Effector CD8-positive, alpha-beta T cell (primary cell): Measurements from ENCODE around the gene ZWILCH.
"Not testable (repeated sequence)": the region's sequence is repeated elsewhere in the genome, so short reads cannot be mapped to it uniquely, and the experiment has no call there.

Source experiments
- DNase-seq: peaks from one replicate; lab custom pipeline; 2025; lab: John Stamatoyannopoulos, UW
- total RNA-seq, 4 experiments: gene quantifications; one replicate each; lab custom pipeline; 2026; lab: John Stamatoyannopoulos, UW

The ZWILCH gene
- 14.3 to 22.6 (median 18.1) reads per million in 4 experiments for total RNA-seq

- DNase-seq = peak; percentile 69
These were observed at the start of gene ZWILCH, which contains the start of gene RPL4 for GRCh38 chr15:66504563-66505429. TSS of gene ZWILCH (plus strand) at chr15:66505326. CDS start at chr15:66505339, 13 bp downstream. TSS of gene RPL4 (minus strand) at chr15:66504855. CDS start at chr15:66504790, 65 bp downstream.

DNA sequence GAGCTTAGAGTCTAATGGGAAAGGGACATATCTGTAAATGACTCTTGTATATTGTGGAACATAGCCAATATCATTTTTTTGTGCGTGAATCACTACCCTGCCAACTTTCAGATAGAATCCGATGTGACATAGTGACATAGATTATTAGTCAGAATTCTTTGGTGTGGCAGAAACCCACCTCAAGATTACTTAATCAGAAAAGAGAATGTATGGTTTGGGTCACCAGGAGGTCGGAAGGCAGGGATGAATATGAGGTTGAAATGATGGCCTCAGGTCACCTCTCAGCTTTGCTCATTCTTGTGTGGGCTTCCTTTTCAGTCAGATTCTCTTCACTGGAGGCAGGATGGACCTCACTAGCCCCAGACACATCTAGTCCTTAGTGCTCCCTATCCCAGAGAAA is 48.9 kb upstream of the ZWILCH start:
- DNase-seq = no peak

DNA sequence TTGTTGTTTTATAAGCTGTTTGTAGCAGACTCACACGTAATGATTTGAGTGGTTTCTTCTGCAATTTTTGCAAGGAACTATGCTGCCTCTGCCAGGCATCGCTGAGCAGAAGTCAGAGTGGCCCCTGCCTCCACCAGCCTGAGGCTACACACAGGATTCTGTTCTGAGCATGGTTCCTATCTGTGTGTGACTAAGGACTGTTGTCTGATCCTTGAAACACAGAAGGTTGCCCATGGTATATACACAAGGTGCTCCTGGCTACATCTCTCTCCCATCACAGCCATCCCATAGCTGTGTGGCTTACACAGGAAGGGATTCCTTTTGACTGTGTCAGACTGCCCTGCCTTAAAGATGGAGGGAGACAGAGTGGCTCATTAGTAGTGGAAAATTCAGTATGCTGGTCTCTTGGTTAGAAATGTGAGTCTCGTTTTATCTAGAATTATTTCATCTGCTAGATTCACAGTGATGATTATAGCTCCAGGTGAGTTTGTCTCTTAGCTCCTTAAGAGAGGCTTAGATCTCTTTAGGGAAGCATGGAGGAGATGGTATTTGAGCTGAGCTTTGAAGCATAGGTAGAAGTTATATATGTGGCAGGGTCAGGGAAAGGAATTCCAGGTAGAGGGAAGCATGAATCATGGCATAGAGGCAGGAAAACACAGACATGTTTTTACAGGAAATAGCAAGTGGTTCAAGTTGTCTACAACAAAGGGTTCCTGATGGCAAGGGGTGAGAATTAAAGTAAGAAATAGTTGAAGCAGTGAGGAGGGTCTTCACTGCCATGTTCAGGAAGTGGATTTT is 45.1 kb upstream of the ZWILCH start:
- no peak for DNase-seq

DNA sequence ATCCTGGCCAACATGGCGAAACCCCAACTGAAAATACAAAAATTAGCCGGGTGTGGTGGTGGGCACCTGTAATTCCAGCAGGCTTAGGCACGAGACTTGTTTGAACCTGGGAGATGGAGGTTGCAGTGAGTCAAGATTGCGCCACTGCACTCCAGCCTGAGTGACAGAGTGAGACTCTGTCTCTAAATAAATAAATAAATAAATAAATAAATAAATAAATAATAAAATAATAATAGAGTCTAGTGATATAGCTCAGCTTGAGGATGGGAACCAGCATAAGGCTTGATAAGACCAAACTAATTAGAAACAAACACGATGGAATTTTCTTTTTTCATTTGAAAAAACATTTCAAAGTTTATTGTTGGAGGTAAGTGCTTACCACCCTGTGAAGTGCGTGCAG is 43.8 kb upstream of the ZWILCH start:
- DNase-seq = not testable (repeated sequence)

DNA sequence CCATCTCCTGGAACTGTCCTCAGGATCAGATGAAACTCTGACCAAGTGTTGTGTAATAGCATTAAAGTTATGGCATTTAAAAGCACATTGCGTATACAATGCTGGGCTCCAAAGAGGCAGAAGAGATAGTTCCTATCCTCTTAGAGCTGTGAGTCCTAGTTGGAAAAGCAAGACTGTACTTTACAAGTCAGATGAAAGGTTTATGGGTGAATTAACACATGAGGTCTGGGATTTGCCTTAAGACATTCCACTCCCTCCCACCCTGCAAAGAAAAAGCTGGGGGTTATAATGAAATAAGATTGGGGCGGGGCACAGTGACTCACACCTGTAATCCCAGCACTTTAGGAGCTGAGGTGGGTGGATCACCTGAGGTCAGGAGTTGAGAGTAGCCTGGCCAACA is 43.2 kb upstream of the ZWILCH start:
- no peak for DNase-seq

DNA sequence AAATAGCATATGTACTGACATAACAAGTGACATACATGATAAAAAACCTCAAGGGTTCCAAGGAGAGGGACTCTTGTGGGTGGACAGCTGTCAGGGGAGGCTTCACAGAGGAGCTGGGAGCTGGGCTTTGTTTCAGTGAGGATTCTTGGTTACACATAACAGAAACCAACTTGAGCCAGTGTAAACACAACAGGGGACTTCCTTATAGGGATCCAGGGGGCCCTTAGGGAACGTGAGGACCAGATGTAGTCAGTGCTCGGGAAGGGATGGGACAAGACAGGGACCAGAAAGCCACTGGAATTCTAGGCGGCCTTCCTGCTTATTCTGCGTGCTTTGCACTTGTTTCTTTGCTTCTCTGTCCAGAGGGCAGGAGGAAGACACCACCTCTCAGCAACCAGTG is 42.5 kb upstream of the ZWILCH start:
- no peak for DNase-seq

DNA sequence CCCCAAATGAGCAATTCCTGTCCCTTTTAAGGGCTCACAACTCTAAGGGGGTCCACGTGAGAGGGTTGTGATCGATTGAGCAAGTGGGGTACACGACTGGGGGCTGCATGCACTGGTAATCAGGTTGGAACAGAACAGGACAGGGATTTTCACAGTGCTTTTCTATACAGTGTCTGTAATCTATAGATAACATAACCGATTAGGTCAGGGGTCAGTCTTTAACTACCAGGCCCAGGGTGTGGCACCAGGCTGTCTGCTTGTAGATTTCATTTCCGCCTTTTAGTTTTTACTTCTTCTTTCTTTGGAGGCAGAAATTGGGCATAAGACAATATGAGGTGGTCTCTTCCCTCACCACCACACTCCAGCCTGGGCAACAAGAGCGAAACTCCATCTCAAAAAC is 39.8 kb upstream of the ZWILCH start:
- not testable (repeated sequence) for DNase-seq

- DNase-seq = not testable (repeated sequence)
These were observed 37.7 kb upstream of the ZWILCH start for GRCh38 chr15:66467162-66468040.

DNA sequence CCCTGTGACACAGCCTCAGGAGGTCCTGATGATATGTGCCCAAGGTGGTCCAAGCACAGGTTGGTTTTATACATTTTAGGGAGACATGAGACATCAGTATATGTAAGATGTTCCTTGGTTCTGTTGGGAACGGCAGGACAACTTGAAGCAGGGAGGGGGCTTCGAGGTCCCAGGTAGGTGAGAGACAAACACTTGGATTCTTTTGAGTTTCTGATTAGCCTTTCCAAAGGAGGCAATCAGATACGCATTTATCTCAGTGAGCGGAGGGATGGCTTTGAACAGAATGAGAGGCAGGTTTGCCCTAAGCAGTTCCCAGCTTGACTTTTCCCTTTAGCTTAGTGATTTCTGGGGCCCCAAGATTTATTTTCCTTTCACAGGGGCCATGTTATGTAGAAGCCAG is 34.3 kb upstream of the ZWILCH start:
- DNase-seq = not testable (repeated sequence)

DNA sequence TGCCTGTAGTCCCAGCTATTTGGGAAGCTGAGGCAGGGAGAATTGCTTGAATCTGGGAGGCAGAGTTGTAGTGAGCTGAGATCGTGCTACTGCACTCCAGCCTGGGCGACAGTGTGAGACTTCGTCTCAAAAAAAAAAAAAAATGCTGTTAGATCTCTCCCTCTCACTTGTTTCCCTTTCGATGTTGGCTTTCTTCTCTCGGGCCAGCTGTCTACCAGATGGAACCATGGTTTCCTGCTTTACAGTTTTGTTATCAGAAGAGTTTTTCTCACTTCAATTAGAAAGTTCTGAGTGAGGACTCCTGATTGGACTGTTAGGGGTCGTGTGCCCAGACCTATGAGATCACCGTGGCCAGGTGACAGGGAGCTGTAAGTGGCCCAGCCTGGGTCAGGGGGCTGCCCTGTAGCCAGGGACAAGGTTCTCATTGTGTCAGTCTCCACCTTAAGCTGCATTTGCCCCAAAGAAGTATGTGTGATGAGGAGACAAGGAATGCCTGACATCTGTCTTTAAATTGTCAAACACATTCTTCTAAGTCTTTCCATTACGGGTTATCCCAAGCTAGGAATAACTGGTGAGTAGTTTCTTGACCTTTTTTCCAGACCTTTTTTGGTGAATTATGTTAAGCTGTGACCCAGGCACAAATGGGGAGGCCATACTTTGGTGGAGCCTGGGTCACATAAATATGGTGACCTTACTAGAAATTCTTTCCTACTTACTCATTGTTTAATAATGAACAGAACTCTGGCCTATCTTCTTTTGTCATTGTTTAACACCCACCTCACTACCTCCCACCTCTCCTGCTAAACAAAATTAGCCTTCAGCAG is 32.7 kb upstream of the ZWILCH start:
- peak; percentile 7 for DNase-seq

- DNase-seq = no peak
These were observed 31.0 kb upstream of the ZWILCH start for GRCh38 chr15:66474135-66474534.

- no peak for DNase-seq
These were observed 30.2 kb upstream of the ZWILCH start for GRCh38 chr15:66474963-66475362.

DNA sequence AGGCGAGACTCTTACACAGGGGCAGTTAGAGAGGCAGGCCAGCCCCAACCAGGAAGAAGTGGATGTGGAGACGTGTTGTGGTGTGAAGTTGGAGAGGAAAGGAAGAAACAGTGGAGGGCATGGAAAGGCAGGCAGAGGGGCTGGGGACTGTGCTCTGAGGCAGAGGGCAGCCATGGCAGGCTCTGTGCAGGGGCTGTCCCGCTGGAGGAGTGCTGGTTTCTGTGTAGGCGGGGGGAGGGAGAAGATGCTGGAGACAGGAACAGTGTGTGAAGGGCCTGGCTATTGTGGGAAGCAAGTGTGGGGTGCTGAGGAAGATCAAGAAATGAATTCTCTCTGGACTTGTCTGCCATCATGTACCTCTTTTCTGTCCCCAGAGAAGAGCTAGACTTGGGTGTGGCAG is 28.6 kb upstream of the ZWILCH start:
- no peak for DNase-seq

- DNase-seq = no peak
These were observed 28.1 kb upstream of the ZWILCH start for GRCh38 chr15:66477011-66477410.

- no peak for DNase-seq
These were observed 24.9 kb upstream of the ZWILCH start for GRCh38 chr15:66480267-66480666.

- no peak for DNase-seq
These were observed 23.8 kb upstream of the ZWILCH start for GRCh38 chr15:66481107-66481856.

- no peak for DNase-seq
These were observed 22.6 kb upstream of the ZWILCH start for GRCh38 chr15:66482539-66482938.

GRCh38 chr15:66483131-66483566 is 22.0 kb upstream of the ZWILCH start:
- DNase-seq = no peak

GRCh38 chr15:66484539-66485112 is 20.5 kb upstream of the ZWILCH start:
- DNase-seq = no peak

GRCh38 chr15:66486887-66487286 is 18.2 kb upstream of the ZWILCH start:
- DNase-seq = no peak
